CD4-positive, CD25-positive, alpha-beta regulatory T cell (primary cell): Measurements from ENCODE around the gene BBS1. TPM values are rescaled to one million over a fixed set of nuclear protein-coding genes. Genes with fewer than 3 reads are reported as not detected.

Experiments
- ATAC-seq, 2 donors: fragments of 150-1000 bp; cut with Tn5 transposase; one replicate each; pipeline ENCODE4 v1.10.0; 2021; ENCODE audit warnings: low read depth in 2 of 2, moderate number of reproducible peaks in 2 of 2, moderate library complexity in 1 of 2
- DNase-seq, 3 donors: peaks; one replicate each; pipeline versions ENCODE4 v3.0.0 to v3.0.0-alpha.2; 2012 to 2022; ENCODE audit warnings: mixed read lengths in 1 of 3
- H3K27ac ChIP-seq: one replicate; pipeline ENCODE4 v1.7.0; 2013; ENCODE audit warnings: mild to moderate bottlenecking, low read length; ENCODE audit not compliant: insufficient read depth, poor library complexity, severe bottlenecking
- H3K27me3 ChIP-seq: one replicate; pipeline ENCODE4 v1.7.0; 2013; ENCODE audit warnings: low read length; ENCODE audit not compliant: control insufficient read depth, insufficient read depth
- H3K36me3 ChIP-seq: one replicate; pipeline ENCODE4 v1.7.0; 2013; ENCODE audit warnings: mild to moderate bottlenecking, low read length, moderate library complexity; ENCODE audit not compliant: control insufficient read depth, insufficient read depth
- H3K4me1 ChIP-seq: 2 replicates; pipeline ENCODE4 v1.7.0; 2013; ENCODE audit warnings: mild to moderate bottlenecking, low read length; ENCODE audit not compliant: insufficient read depth, control insufficient read depth, poor library complexity, severe bottlenecking
- H3K4me3 ChIP-seq: one replicate; pipeline ENCODE4 v1.7.0; 2013; ENCODE audit warnings: low read depth, mild to moderate bottlenecking, low read length, moderate library complexity
- H3K9me3 ChIP-seq, 2 experiments: 1 replicate in 1 of 2; 2 replicates in 1 of 2; pipeline ENCODE4 v1.7.0; 2013; ENCODE audit warnings: low read length in 2 of 2, mild to moderate bottlenecking in 1 of 2, moderate library complexity in 1 of 2; ENCODE audit not compliant: control insufficient read depth in 2 of 2
- H3K27ac Mint-ChIP-seq, 3 donors: one replicate each; pipeline ENCODE4 v1.8.0; 2020 to 2022; ENCODE audit warnings: mild to moderate bottlenecking in 3 of 3, mixed read lengths in 3 of 3, moderate library complexity in 2 of 3
- H3K27me3 Mint-ChIP-seq: one replicate; pipeline ENCODE4 v1.8.0; 2022; ENCODE audit warnings: mild to moderate bottlenecking, mixed read lengths
- H3K36me3 Mint-ChIP-seq: one replicate; pipeline ENCODE4 v1.8.0; 2020; ENCODE audit warnings: mixed read lengths
- H3K4me1 Mint-ChIP-seq, 4 donors: one replicate each; pipeline ENCODE4 v1.8.0; 2020 to 2022; ENCODE audit warnings: mixed read lengths in 4 of 4, mild to moderate bottlenecking in 1 of 4
- H3K4me3 Mint-ChIP-seq, 4 donors: one replicate each; pipeline ENCODE4 v1.8.0; 2020 to 2022; ENCODE audit warnings: mild to moderate bottlenecking in 4 of 4, mixed read lengths in 4 of 4, moderate library complexity in 3 of 4
- H3K9me3 Mint-ChIP-seq, 7 donors: one replicate each; pipeline ENCODE4 v1.8.0; 2020 to 2022; ENCODE audit warnings: mixed read lengths in 7 of 7, mild to moderate bottlenecking in 3 of 7, moderate library complexity in 2 of 7
- polyA plus RNA-seq, 4 donors: library from polyadenylated mRNA; unstranded; fragments of 300-500 nt; fragmentation: Illumina TruSeq; gene quantifications; one replicate each; pipeline ENCODE4 v1.2.3, GENCODE V29; 2021
- total RNA-seq: library from RNA; stranded (reverse); gene quantifications from one replicate; pipeline ENCODE4 v1.2.3, GENCODE V29; 2022

Gene BBS1
- total and polyA plus RNA-seq, 5 donors from 2014 or later, result 5.6 to 16.4 (median 7.3) TPM

GRCh38 chr11:66549696-66550095 is 39.3 kb downstream of the BBS1 start:
- Histone ChIP-seq H3K27ac (no peak overlapping the region), H3K36me3 (no peaks in the 10 kb centered on the region), H3K4me3 (no peak overlapping the region), H3K27me3 (no peaks in the 10 kb centered on the region), H3K4me1 (peaks cover 26% of the 10 kb centered on the region), H3K9me3 (no peaks in the 10 kb centered on the region)
- DNase-seq, result no peak
- no peak for ATAC-seq
- Mint-ChIP-seq H3K9me3 (no peaks in the 10 kb centered on the region), H3K4me3 (peak overlapping the region in 1 of 4 donors; percentile 75), H3K36me3 (no peaks in the 10 kb centered on the region), H3K27ac (no peak overlapping the region), H3K4me1 (peaks cover 4 to 13% (median 5%) of the 10 kb centered on the region in 4 donors), H3K27me3 (peaks cover 5% of the 10 kb centered on the region)

DNA sequence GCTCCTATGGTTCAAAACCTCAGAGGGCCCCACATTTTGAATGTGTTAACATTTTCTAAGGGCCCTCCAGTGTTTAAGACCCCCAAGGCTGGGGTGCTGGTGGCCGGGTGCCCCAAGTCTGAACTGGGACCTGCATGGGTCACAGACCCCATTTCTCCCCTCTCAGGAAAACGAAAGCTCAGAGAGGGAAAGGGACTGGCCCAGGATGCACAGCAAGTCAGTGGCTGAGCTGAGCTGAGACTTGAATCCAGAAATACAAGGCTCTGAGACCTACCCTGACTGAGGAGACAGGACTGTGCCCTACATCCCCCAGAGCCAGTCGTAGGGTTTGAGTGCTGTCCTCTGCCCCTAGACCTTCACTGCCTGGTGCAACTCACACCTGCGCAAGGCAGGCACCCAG is 40.5 kb downstream of the BBS1 start:
- no peak for ATAC-seq
- no peak overlapping the region for H3K4me3 ChIP-seq
- peaks cover 0 to 5% (median 3%) of the 10 kb centered on the region in 4 donors for H3K4me1 Mint-ChIP-seq

DNA sequence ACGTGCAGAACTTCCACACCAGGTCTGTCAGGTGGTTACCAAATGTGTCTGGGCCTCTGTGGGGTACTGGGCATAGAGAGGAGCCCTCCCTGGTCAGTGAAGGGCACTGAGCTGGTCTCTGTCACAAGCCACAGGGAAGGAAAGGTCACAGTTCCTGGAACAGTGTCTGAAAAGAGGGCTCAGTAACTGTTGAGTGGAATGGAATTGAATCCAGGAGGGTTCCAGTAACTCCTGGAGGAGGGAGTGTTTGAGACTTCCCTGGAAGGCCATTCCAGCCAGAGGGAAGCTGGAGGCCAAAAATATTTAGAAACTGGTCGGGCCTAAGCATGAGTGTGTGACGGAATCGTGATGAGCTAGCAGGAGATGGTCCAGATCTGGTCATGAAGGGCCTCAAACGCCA is 44.2 kb downstream of the BBS1 start:
- H3K27ac Mint-ChIP-seq, result no peak overlapping the region
- Histone ChIP-seq H3K4me3 (no peak overlapping the region), H3K36me3 (no peaks in the 10 kb centered on the region), H3K4me1 (peaks cover 6% of the 10 kb centered on the region), H3K9me3 (no peaks in the 10 kb centered on the region), H3K27ac (no peak overlapping the region), H3K27me3 (peaks cover 2% of the 10 kb centered on the region)
- DNase-seq, result no peak
- ATAC-seq, result no peak
- H3K36me3 Mint-ChIP-seq, result no peaks in the 10 kb centered on the region
- peaks cover 0 to 1% (median 0%) of the 10 kb centered on the region in 7 donors for H3K9me3 Mint-ChIP-seq
- peaks cover 0 to 8% (median 2%) of the 10 kb centered on the region in 4 donors for H3K4me1 Mint-ChIP-seq
- H3K4me3 Mint-ChIP-seq, result no peak overlapping the region
- no peaks in the 10 kb centered on the region for H3K27me3 Mint-ChIP-seq

More for the DNA sequence above, 40.5 kb downstream of the BBS1 start:
- no peak for DNase-seq
- Histone ChIP-seq H3K27ac (no peak overlapping the region), H3K36me3 (no peaks in the 10 kb centered on the region), H3K27me3 (no peaks in the 10 kb centered on the region), H3K9me3 (no peaks in the 10 kb centered on the region), H3K4me1 (peaks cover 14% of the 10 kb centered on the region)
- Mint-ChIP-seq H3K9me3 (peaks cover 0 to 1% (median 0%) of the 10 kb centered on the region in 7 donors), H3K27ac (no peak overlapping the region), H3K36me3 (no peaks in the 10 kb centered on the region), H3K4me3 (no peak overlapping the region), H3K27me3 (peaks cover 5% of the 10 kb centered on the region)

- no peaks in the 10 kb centered on the region for H3K9me3 ChIP-seq
- H3K27ac Mint-ChIP-seq, result no peak overlapping the region
These were observed 45.0 kb downstream of the BBS1 start for GRCh38 chr11:66555416-66555815.

GRCh38 chr11:66556086-66556485 is 45.7 kb downstream of the BBS1 start:
- no peak overlapping the region for H3K27ac Mint-ChIP-seq
- H3K4me1 ChIP-seq, result peaks cover 6% of the 10 kb centered on the region
- no peaks in the 10 kb centered on the region for H3K36me3 ChIP-seq
- DNase-seq (no peak), ATAC-seq (no peak)
- H3K27me3 Mint-ChIP-seq, result no peaks in the 10 kb centered on the region
- H3K36me3 Mint-ChIP-seq, result no peaks in the 10 kb centered on the region
- no peaks in the 10 kb centered on the region for H3K9me3 ChIP-seq
- peaks cover 0 to 1% (median 0%) of the 10 kb centered on the region in 7 donors for H3K9me3 Mint-ChIP-seq
- no peak overlapping the region for H3K4me3 Mint-ChIP-seq
- H3K27me3 ChIP-seq, result peaks cover 2% of the 10 kb centered on the region
- H3K27ac ChIP-seq, result no peak overlapping the region
- H3K4me3 ChIP-seq, result no peak overlapping the region
- H3K4me1 Mint-ChIP-seq, result peaks cover 0 to 8% (median 2%) of the 10 kb centered on the region in 4 donors

More at GRCh38 chr11:66555416-66555815, 45.0 kb downstream of the BBS1 start:
- DNase-seq, result no peak
- Mint-ChIP-seq H3K27me3 (no peaks in the 10 kb centered on the region), H3K4me3 (no peak overlapping the region), H3K9me3 (peaks cover 0 to 1% (median 0%) of the 10 kb centered on the region in 7 donors), H3K4me1 (peaks cover 0 to 8% (median 2%) of the 10 kb centered on the region in 4 donors), H3K36me3 (no peaks in the 10 kb centered on the region)
- no peak for ATAC-seq
- Histone ChIP-seq H3K4me1 (peaks cover 6% of the 10 kb centered on the region), H3K4me3 (no peak overlapping the region), H3K27ac (no peak overlapping the region), H3K27me3 (peaks cover 2% of the 10 kb centered on the region), H3K36me3 (no peaks in the 10 kb centered on the region)

DNA sequence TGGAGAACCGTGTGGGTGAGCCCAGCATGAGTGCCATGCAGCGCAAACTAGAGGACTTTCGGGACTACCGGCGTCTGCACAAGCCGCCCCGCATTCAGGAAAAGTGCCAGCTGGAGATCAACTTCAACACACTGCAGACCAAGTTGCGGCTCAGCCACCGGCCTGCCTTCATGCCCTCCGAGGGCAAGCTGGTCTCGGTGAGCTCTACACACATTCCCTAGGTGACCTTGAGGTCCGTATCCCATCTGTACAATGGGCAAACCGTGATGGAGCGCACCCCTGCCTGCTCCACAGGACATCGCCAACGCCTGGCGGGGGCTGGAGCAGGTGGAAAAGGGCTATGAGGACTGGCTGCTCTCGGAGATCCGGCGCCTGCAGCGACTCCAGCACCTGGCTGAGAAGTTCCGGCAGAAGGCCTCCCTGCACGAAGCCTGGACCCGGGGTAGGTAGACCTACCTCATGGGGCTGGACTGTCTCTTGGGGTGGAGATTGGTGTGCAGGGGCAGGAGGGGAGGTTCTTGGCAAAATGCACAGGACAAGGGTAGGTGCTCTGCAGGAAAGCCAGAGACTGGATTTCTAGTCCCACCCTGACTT is 47.4 kb downstream of the BBS1 start:
- Mint-ChIP-seq H3K9me3 (peaks cover 0 to 1% (median 0%) of the 10 kb centered on the region in 7 donors), H3K4me1 (peaks cover 0 to 8% (median 2%) of the 10 kb centered on the region in 4 donors), H3K27me3 (no peaks in the 10 kb centered on the region), H3K36me3 (no peaks in the 10 kb centered on the region), H3K4me3 (no peak overlapping the region), H3K27ac (no peak overlapping the region)
- Histone ChIP-seq H3K27me3 (peaks cover 2% of the 10 kb centered on the region), H3K9me3 (no peaks in the 10 kb centered on the region), H3K36me3 (no peaks in the 10 kb centered on the region), H3K4me3 (no peak overlapping the region), H3K4me1 (peaks cover 6% of the 10 kb centered on the region), H3K27ac (no peak overlapping the region)
- ATAC-seq, result no peak
- no peak for DNase-seq

GRCh38 chr11:66559142-66559865 is 48.9 kb downstream of the BBS1 start:
- Mint-ChIP-seq H3K4me1 (peaks cover 0 to 8% (median 2%) of the 10 kb centered on the region in 4 donors), H3K27ac (no peak overlapping the region), H3K36me3 (no peaks in the 10 kb centered on the region), H3K9me3 (peaks cover 0 to 1% (median 0%) of the 10 kb centered on the region in 7 donors), H3K27me3 (no peaks in the 10 kb centered on the region), H3K4me3 (peak overlapping the region in 1 of 4 donors; percentile 56)
- peak in 2 of 3 donors; percentile 19 to 37 for DNase-seq
- peak; percentile 17 to 55 for ATAC-seq
- no peaks in the 10 kb centered on the region for H3K9me3 ChIP-seq
- H3K27ac ChIP-seq, result no peak overlapping the region
- H3K36me3 ChIP-seq, result no peaks in the 10 kb centered on the region
- peaks cover 2% of the 10 kb centered on the region for H3K27me3 ChIP-seq
- H3K4me3 ChIP-seq, result no peak overlapping the region
- H3K4me1 ChIP-seq, result peaks cover 6% of the 10 kb centered on the region
